COLO668 (cell line): ENCODE results near the gene PHF10.

Experiments used
- DNase-seq: peaks from one replicate; lab custom pipeline; 2025; ENCODE audit not compliant: unreplicated experiment; lab: John Stamatoyannopoulos, UW

Gene PHF10

GRCh38 chr6:169678342-169678741 is 46.0 kb downstream of the PHF10 start:
- DNase-seq: no peak

- no peak for DNase-seq
These were observed 47.2 kb downstream of the PHF10 start for GRCh38 chr6:169677096-169677495.

GRCh38 chr6:169675011-169675410 is 49.3 kb downstream of the PHF10 start:
- DNase-seq: no peak

DNA sequence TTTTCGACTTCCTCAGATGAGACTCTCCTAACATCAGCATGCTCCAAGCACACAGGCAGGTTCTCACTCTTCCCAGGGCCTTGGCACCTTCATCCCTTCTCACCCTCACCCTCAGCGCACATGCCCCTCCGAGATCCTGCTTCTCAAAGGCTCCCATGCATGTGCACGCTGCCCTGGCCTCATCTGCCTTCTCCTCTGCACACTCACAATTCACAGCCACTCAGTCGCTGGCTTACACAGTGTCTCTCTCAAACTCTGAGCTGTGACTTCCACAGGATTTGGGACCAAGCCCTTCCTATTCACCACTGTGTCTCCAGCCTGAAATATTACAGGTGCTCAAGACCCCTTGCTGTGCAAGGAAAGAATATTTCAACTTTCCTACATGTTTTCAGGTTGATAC is 52.7 kb downstream of the PHF10 start:
- DNase-seq: no peak

- DNase-seq: no peak
These were observed 54.4 kb downstream of the PHF10 start for GRCh38 chr6:169669889-169670288.

- peak; percentile 60 for DNase-seq
These were observed 55.2 kb downstream of the PHF10 start for GRCh38 chr6:169669147-169669546.

GRCh38 chr6:169668203-169668847 is 56.0 kb downstream of the PHF10 start:
- DNase-seq: no peak

- no peak for DNase-seq
These were observed 56.6 kb downstream of the PHF10 start for GRCh38 chr6:169667716-169668115.

- DNase-seq: no peak
These were observed 57.9 kb downstream of the PHF10 start for GRCh38 chr6:169666441-169666840.

GRCh38 chr6:169665289-169665688 is 59.0 kb downstream of the PHF10 start:
- peak; percentile 56 for DNase-seq

GRCh38 chr6:169664227-169664626 is 60.1 kb downstream of the PHF10 start:
- DNase-seq: no peak

GRCh38 chr6:169663468-169663867 is 60.8 kb downstream of the PHF10 start:
- DNase-seq: peak; percentile 84

- DNase-seq: no peak
These were observed 62.9 kb downstream of the PHF10 start for GRCh38 chr6:169661391-169661756.

- DNase-seq: no peak
These were observed 63.4 kb downstream of the PHF10 start for GRCh38 chr6:169660751-169661390.

DNA sequence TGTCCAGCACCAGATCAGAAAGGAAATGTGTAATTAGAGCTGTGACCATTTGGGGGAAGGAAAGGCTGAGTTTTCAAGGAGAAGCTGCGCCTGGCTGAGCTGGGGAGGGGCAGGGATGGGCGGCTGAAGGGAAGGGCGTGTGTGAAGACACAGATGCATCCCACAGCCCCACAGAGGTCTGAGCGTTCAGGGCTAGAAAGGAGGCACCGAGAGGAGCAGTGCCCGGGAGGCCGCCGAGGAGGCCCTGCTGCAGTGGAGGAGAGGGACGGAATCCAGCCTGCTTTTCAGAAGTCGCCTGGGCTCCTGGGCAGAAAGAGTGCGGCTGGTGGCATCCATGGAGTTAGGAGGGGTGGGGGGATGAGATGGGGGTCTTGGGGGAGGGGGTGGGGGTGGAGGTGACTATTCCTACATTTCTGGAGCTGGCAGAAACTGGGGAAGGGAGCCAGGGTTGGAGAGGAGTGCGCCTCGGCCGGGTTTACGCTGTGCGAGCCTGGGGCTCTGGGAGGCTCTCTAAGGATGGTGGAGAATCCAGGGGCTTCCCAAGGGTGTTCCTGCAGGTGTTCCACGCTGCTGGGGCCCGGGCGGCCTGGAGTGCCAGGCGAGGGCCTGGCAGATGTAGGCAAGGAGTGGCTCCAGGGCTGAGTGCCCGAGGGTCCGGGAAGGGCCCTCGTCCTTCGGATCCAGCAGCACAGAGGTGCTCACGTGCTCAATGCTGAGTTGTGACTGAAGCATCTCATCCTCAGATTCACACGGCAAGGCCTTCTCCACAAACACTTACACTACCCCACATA is 64.3 kb downstream of the PHF10 start:
- DNase-seq: no peak

DNA sequence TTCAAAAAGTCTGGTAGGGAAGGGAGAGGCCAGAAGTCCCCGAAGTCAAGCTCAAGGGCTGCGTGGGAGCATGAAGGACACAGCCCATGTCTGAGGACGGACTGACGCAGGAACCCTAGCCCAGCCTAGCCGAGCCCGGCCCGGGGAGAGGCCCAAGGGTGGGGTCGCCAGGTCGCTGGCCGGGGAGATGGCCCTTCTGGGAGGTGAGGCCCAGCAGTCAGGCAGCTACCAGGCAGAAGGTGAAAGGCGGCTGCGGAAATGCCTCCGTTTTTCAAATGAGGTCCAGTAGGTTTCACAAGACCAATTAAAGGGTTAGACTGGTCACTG is 67.1 kb downstream of the PHF10 start:
- no peak for DNase-seq

- no peak for DNase-seq
These were observed 67.6 kb downstream of the PHF10 start for GRCh38 chr6:169656546-169657283.

DNA sequence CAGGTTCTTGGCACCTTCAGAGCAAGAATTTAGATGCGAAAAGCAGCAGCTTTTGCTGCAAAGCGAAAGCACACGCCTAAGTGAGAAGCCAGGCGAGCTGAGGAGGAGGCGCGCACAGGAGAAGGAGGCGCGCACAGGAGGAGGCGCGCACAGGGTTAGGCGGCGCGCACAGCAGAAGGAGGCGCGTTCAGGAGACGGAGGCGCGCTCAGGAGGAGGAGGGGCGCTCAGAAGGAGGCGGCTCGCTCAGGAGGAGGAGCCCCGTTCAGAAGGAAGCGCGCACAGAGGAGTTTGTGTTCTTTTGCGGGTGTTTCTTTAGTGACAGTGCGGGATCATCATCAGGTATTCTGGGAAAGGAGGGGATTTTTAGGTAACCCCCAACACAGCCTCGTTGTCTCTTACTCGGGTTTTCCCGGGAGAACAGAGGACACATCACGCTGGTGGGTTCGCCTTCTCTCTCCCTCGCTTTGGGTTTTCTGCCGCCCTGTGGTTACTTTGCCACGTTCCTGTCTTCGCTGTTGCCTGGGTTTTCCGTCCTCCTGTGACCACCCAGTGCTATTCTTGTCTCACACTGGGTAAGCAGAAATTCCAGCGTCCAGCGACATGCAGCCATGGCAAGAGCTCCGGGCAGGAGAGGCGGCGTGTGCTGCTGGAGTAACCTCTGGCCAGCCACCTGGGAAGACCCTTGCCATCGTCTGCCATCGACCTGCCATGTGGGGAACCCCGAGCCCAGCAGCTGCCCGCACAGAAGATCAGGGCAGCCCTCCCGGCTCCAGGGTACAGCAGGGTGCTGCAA is 69.5 kb downstream of the PHF10 start:
- DNase-seq: no peak
